ENCODE results near the gene ZBTB33. TPM values are rescaled to one million over a fixed set of nuclear protein-coding genes. Genes with fewer than 3 reads are reported as not detected.

The ZBTB33 gene
- total and polyA plus RNA-seq, 2 donors from 2014 or later: 4.4 to 13.0 TPM

- Histone ChIP-seq H3K9ac (ENCODE audit: low read length in 3 of 3) (no peak overlapping the region), H3K4me3 (ENCODE audit: low read length in 3 of 3) (no peak overlapping the region), H3K36me3 (ENCODE audit: control insufficient read depth in 2 of 3, insufficient read depth in 3 of 3, low read length in 3 of 3) (no peaks in the 10 kb centered on the region), H3K27me3 (ENCODE audit: control insufficient read depth, insufficient read depth, low read length) (no peaks in the 10 kb centered on the region), H3K9me3 (ENCODE audit: control insufficient read depth in 2 of 3, insufficient read depth in 1 of 3, low read length in 3 of 3) (no peaks in the 10 kb centered on the region), H3K4me1 (ENCODE audit: control insufficient read depth in 2 of 3, insufficient read depth in 2 of 3, low read depth in 1 of 3, low read length in 3 of 3) (no peaks in the 10 kb centered on the region), H3K27ac (ENCODE audit: low read depth in 2 of 2, low read length in 2 of 2) (no peak overlapping the region)
- DNase-seq (no peak), FAIRE-seq (no peak)
- TF ChIP-seq CTCF (IDR thresholded peaks at IDR 0.05; ENCODE audit: borderline replicate concordance, extremely low read depth, insufficient read depth): no peak
- intact Hi-C loops (cut with DNase I): no loop called here
Observed at GRCh38 chrX:120262859-120263708, 12.5 kb downstream of the ZBTB33 start.

- Histone ChIP-seq H3K4me1 (ENCODE audit: control insufficient read depth in 2 of 3, insufficient read depth in 2 of 3, low read depth in 1 of 3, low read length in 3 of 3) (no peaks in the 10 kb centered on the region), H3K4me3 (ENCODE audit: low read length in 3 of 3) (no peak overlapping the region), H3K9ac (ENCODE audit: low read length in 3 of 3) (no peak overlapping the region), H3K27me3 (ENCODE audit: control insufficient read depth, insufficient read depth, low read length) (no peaks in the 10 kb centered on the region), H3K36me3 (ENCODE audit: control insufficient read depth in 2 of 3, insufficient read depth in 3 of 3, low read length in 3 of 3) (no peaks in the 10 kb centered on the region), H3K27ac (ENCODE audit: low read depth in 2 of 2, low read length in 2 of 2) (no peak overlapping the region), H3K9me3 (ENCODE audit: control insufficient read depth in 2 of 3, insufficient read depth in 1 of 3, low read length in 3 of 3) (no peaks in the 10 kb centered on the region)
- intact Hi-C loops (cut with DNase I): no loop called here
- no peak for FAIRE-seq
- no peak for DNase-seq
- TF ChIP-seq CTCF (IDR thresholded peaks at IDR 0.05; ENCODE audit: borderline replicate concordance, extremely low read depth, insufficient read depth): no peak
Observed at GRCh38 chrX:120264341-120264740, 13.7 kb downstream of the ZBTB33 start.

GRCh38 chrX:120269373-120270035 lies 18.9 kb downstream of the ZBTB33 start:
- no peaks in the 10 kb centered on the region for H3K4me1 ChIP-seq (ENCODE audit: control insufficient read depth in 2 of 3, insufficient read depth in 2 of 3, low read depth in 1 of 3, low read length in 3 of 3)
- intact Hi-C loops (cut with DNase I): no loop called here
- no peaks in the 10 kb centered on the region for H3K27me3 ChIP-seq (ENCODE audit: control insufficient read depth, insufficient read depth, low read length)
- H3K9ac ChIP-seq (ENCODE audit: low read length in 3 of 3): no peak overlapping the region
- no peaks in the 10 kb centered on the region for H3K9me3 ChIP-seq (ENCODE audit: control insufficient read depth in 2 of 3, insufficient read depth in 1 of 3, low read length in 3 of 3)
- no peak overlapping the region for H3K27ac ChIP-seq (ENCODE audit: low read depth in 2 of 2, low read length in 2 of 2)
- DNase-seq: no peak
- H3K4me3 ChIP-seq (ENCODE audit: low read length in 3 of 3): no peak overlapping the region
- no peak for TF ChIP-seq CTCF (IDR thresholded peaks at IDR 0.05; ENCODE audit: borderline replicate concordance, extremely low read depth, insufficient read depth)
- H3K36me3 ChIP-seq (ENCODE audit: control insufficient read depth in 2 of 3, insufficient read depth in 3 of 3, low read length in 3 of 3): no peaks in the 10 kb centered on the region
- FAIRE-seq: no peak

Data from kidney (tissue), 14 donors.